SK-N-SH treated with all-trans-retinoic acid at 6 μM for 48 hours (cell line): ENCODE measurements around the gene NGLY1.

ENCODE experiments used
- ATAC-seq: fragments of 200-7000 bp; cut with Tn5 transposase; 3 replicates; pipeline ENCODE4 v1.9.1; 2020; ENCODE audit warnings: mild to moderate bottlenecking, moderate library complexity
- ARNTL ChIP-seq: fragments of 450-650 bp; formaldehyde crosslinking; IDR thresholded peaks from 2 replicates; pipeline ENCODE4 v1.5.0; 2020; ENCODE audit warnings: low read depth, mild to moderate bottlenecking, moderate library complexity, borderline replicate concordance
- BACH2 ChIP-seq: fragments of 250-450 bp; sonication (Bioruptor Pico); IDR thresholded peaks from 2 replicates; pipeline ENCODE4 v1.9.0; 2021; ENCODE audit warnings: mild to moderate bottlenecking, borderline replicate concordance
- CSDC2 ChIP-seq: fragments of 250-450 bp; sonication (Bioruptor Pico); IDR thresholded peaks from 2 replicates; pipeline ENCODE4 v1.5.0; 2020; ENCODE audit warnings: mild to moderate bottlenecking, moderate library complexity
- ESRRG ChIP-seq: fragments of 250-450 bp; sonication (Bioruptor Pico); IDR thresholded peaks from 2 replicates; pipeline ENCODE4 v1.6.1; 2021; ENCODE audit warnings: mild to moderate bottlenecking
- GLIS3 ChIP-seq: fragments of 250-450 bp; sonication (Bioruptor Pico); IDR thresholded peaks from 2 replicates; pipeline ENCODE4 v1.5.0; 2020; ENCODE audit warnings: mild to moderate bottlenecking, moderate library complexity
- ISL1 ChIP-seq: fragments of 250-450 bp; sonication (Bioruptor Pico); IDR thresholded peaks from 2 replicates; pipeline ENCODE4 v2.1.2; 2022; ENCODE audit warnings: mild to moderate bottlenecking, moderate library complexity
- OSR1 ChIP-seq: fragments of 250-450 bp; sonication (Bioruptor Pico); IDR thresholded peaks from 2 replicates; pipeline ENCODE4 v1.8.0; 2022; ENCODE audit warnings: moderate library complexity, mild to moderate bottlenecking, inconsistent platforms
- PPARA ChIP-seq: fragments of 250-450 bp; sonication (Bioruptor Pico); IDR thresholded peaks from 2 replicates; pipeline ENCODE4 v1.5.0; 2020; ENCODE audit warnings: mild to moderate bottlenecking, borderline replicate concordance
- RARB ChIP-seq: fragments of 250-450 bp; sonication (Bioruptor Pico); IDR thresholded peaks from 2 replicates; pipeline ENCODE4 v1.8.0; 2021; ENCODE audit warnings: mild to moderate bottlenecking, moderate library complexity
- SNAI2 ChIP-seq: fragments of 250-450 bp; sonication (Bioruptor Pico); IDR thresholded peaks from 2 replicates; pipeline ENCODE4 v1.5.0; 2020; ENCODE audit warnings: mild to moderate bottlenecking, moderate library complexity
- TCF4 ChIP-seq: fragments of 250-450 bp; sonication (Bioruptor Pico); IDR thresholded peaks from 2 replicates; pipeline ENCODE4 v1.8.0; 2021; ENCODE audit warnings: mild to moderate bottlenecking, moderate library complexity, borderline replicate concordance
- ZC3H10 ChIP-seq: fragments of 250-450 bp; sonication (Bioruptor Pico); IDR thresholded peaks from 2 replicates; pipeline ENCODE4 v1.5.1; 2021; ENCODE audit warnings: mild to moderate bottlenecking, moderate library complexity
- ZFP30 ChIP-seq: fragments of 450-650 bp; formaldehyde crosslinking; IDR thresholded peaks from 2 replicates; pipeline ENCODE4 v1.5.0; 2022; ENCODE audit warnings: mild to moderate bottlenecking, moderate library complexity
- ZNF565 ChIP-seq: fragments of 450-650 bp; formaldehyde crosslinking; conservative IDR thresholded peaks from 2 replicates; pipeline ENCODE4 v1.5.0; 2020; ENCODE audit warnings: low read depth, mild to moderate bottlenecking, moderate library complexity
- ZNF70 ChIP-seq: fragments of 450-650 bp; formaldehyde crosslinking; IDR thresholded peaks from 2 replicates; pipeline ENCODE4 v1.5.0; 2020; ENCODE audit warnings: mild to moderate bottlenecking, moderate library complexity
- ZNF8 ChIP-seq: fragments of 450-650 bp; formaldehyde crosslinking; IDR thresholded peaks from 2 replicates; pipeline ENCODE4 v1.5.0; 2020; ENCODE audit warnings: mild to moderate bottlenecking, moderate library complexity
- TF ChIP-seq, protein P1 (sequence below): fragments of 250-450 bp; sonication (Bioruptor Pico); IDR thresholded peaks from 2 replicates; pipeline ENCODE4 v1.8.0; 2020; ENCODE audit warnings: mild to moderate bottlenecking, moderate library complexity, borderline replicate concordance
- TF ChIP-seq, protein P2 (sequence below): fragments of 250-450 bp; sonication (Bioruptor Pico); IDR thresholded peaks from 2 replicates; pipeline ENCODE4 v1.5.1; 2020; ENCODE audit warnings: low read depth, mild to moderate bottlenecking, moderate library complexity
- TF ChIP-seq, protein P3 (sequence below): fragments of 250-450 bp; sonication (Bioruptor Pico); IDR thresholded peaks from 2 replicates; pipeline ENCODE4 v1.5.1; 2021; ENCODE audit warnings: mild to moderate bottlenecking, moderate library complexity
- TF ChIP-seq, protein P4 (sequence below): fragments of 250-450 bp; sonication (Bioruptor Pico); IDR thresholded peaks from 2 replicates; pipeline ENCODE4 v1.8.0; 2021; ENCODE audit warnings: low read depth, mild to moderate bottlenecking, moderate library complexity, borderline replicate concordance
- TF ChIP-seq, protein P5 (sequence below): fragments of 250-450 bp; sonication (Bioruptor Pico); IDR thresholded peaks from 2 replicates; pipeline ENCODE4 v1.5.0; 2020; ENCODE audit warnings: mild to moderate bottlenecking, moderate library complexity

The NGLY1 gene

DNA sequence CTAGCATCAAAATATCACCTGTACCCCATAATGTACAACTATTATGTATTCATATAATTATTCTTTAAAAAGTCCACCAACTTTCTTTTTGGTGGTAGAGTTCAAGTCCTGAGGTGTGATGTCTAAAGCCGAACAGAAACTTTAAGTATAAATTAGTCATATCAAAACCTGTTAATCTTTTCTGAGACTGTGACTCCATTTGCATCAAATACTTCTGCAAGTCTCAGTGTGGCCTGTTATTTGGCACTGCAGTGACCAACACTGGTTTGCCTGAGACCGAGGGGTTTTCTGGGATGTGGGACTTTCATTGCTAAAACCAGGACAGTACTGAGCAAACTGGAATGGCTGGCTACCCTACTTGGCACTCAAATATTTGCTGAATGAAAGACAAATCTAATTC lies 7.3 kb downstream of the NGLY1 start:
- no peak for ATAC-seq
- no peak for TF ChIP-seq ISL1
- no peak for TF ChIP-seq RARB (CRISPR knock-in tag)
- TF ChIP-seq ZC3H10 (CRISPR knock-in tag), result no peak
- TF ChIP-seq ESRRG (CRISPR knock-in tag), result no peak

DNA sequence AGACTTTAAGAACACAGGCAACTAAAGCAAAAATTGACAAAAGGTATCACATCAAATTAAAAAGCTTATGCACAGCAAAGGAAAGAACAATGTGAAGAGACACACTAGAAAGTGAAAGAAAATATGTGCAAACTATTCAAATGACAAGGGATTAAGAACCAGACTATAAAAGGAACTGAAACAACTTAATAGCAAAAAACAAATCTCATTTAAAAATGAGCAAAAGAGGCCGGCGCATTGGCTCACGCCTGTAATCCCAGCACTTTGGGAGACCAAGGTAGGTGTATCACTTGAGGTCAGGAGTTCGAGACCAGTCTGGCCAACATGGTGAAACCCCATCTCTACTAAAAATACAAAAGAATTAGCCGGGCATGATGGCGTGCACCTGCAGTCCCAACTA lies 14.4 kb downstream of the NGLY1 start:
- no peak for TF ChIP-seq BACH2 (CRISPR knock-in tag)
- TF ChIP-seq ARNTL (CRISPR knock-in tag), result no peak
- no peak for TF ChIP-seq RARB (CRISPR knock-in tag)
- TF ChIP-seq SNAI2 (CRISPR knock-in tag), result no peak
- TF ChIP-seq, protein P1, sequence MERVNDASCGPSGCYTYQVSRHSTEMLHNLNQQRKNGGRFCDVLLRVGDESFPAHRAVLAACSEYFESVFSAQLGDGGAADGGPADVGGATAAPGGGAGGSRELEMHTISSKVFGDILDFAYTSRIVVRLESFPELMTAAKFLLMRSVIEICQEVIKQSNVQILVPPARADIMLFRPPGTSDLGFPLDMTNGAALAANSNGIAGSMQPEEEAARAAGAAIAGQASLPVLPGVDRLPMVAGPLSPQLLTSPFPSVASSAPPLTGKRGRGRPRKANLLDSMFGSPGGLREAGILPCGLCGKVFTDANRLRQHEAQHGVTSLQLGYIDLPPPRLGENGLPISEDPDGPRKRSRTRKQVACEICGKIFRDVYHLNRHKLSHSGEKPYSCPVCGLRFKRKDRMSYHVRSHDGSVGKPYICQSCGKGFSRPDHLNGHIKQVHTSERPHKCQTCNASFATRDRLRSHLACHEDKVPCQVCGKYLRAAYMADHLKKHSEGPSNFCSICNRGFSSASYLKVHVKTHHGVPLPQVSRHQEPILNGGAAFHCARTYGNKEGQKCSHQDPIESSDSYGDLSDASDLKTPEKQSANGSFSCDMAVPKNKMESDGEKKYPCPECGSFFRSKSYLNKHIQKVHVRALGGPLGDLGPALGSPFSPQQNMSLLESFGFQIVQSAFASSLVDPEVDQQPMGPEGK, result no peak
- TF ChIP-seq ZNF70 (CRISPR knock-in tag), result no peak
- TF ChIP-seq, protein P2, sequence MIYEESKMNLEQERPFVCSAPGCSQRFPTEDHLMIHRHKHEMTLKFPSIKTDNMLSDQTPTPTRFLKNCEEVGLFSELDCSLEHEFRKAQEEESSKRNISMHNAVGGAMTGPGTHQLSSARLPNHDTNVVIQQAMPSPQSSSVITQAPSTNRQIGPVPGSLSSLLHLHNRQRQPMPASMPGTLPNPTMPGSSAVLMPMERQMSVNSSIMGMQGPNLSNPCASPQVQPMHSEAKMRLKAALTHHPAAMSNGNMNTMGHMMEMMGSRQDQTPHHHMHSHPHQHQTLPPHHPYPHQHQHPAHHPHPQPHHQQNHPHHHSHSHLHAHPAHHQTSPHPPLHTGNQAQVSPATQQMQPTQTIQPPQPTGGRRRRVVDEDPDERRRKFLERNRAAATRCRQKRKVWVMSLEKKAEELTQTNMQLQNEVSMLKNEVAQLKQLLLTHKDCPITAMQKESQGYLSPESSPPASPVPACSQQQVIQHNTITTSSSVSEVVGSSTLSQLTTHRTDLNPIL (CRISPR knock-in tag), result no peak
- no peak for TF ChIP-seq ESRRG (CRISPR knock-in tag)
- TF ChIP-seq GLIS3, result no peak

DNA sequence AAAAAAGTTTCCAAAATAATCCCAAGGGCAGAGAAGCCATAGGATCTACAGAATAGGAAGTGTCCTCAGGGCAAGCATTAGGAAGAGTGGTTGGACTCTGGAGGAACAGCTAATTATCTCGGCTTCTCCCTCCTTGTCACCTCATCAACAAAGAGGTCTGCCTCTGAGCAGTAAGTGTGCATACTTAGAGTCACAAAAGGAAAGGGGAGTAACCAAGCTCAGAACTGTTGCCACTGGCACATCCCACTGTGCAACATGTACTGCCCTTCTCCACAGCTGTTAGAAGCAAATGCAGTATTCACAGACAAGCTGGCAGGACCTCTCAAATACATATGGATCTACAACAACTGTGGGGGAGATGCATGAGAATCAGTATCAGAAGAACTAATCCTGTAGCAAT lies 31.5 kb downstream of the NGLY1 start:
- ATAC-seq, result no peak
- TF ChIP-seq, protein P1, result no peak
- no peak for TF ChIP-seq OSR1 (CRISPR knock-in tag)
- TF ChIP-seq, protein P3, sequence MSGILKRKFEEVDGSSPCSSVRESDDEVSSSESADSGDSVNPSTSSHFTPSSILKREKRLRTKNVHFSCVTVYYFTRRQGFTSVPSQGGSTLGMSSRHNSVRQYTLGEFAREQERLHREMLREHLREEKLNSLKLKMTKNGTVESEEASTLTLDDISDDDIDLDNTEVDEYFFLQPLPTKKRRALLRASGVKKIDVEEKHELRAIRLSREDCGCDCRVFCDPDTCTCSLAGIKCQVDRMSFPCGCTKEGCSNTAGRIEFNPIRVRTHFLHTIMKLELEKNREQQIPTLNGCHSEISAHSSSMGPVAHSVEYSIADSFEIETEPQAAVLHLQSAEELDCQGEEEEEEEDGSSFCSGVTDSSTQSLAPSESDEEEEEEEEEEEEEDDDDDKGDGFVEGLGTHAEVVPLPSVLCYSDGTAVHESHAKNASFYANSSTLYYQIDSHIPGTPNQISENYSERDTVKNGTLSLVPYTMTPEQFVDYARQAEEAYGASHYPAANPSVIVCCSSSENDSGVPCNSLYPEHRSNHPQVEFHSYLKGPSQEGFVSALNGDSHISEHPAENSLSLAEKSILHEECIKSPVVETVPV (CRISPR knock-in tag), result no peak

More for the DNA sequence above, 14.4 kb downstream of the NGLY1 start:
- ATAC-seq, result no peak

DNA sequence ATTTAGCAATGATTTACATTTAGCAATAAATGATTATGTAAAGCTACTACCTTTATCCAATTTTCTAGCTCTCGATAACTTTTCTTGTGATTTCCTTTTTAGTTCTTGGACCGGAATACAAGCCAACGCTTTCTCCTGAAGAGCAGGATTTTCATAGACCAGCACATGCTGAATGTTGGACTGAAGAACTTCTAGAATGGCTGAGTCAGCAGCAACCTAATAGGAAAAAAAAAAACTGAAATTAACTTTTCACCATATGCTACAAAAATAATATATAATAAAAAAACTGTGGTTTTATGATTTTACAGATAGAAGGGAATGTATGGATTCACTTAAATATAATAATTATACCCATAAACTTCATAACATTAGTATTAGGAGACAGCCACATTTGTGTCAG lies 32.2 kb downstream of the NGLY1 start:
- ATAC-seq, result no peak
- TF ChIP-seq ZNF565 (CRISPR knock-in tag), result no peak
- TF ChIP-seq SNAI2 (CRISPR knock-in tag), result no peak

DNA sequence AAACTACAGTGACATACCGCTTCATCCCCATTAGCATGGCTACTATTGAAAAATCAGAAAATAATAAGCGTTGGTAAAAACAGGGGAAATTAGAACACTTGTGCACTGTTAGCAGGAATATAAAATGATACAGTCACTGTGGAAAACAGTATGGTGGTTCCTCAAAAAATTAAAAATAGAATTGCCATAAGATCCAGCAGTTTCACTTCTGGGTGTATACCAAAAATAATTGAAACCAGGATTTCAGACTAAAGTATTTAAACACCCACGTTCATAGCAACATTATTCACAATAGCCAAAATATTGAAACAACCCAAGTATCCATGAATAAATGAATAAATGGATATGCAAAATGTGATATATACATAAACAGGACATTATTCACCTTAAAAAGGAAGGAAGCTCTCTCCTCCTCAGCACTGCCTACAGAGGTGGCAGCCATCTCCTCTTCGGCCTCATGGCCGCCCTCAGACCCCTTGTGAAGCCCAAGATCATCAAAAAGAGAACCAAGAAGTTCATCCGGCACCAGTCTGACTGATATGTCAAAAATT lies 34.1 kb downstream of the NGLY1 start:
- ATAC-seq, result no peak
- TF ChIP-seq, protein P2 (CRISPR knock-in tag), result no peak
- TF ChIP-seq ZNF70 (CRISPR knock-in tag) (no peak), PPARA (CRISPR knock-in tag) (no peak), ISL1 (no peak), ZNF8 (CRISPR knock-in tag) (no peak), BACH2 (CRISPR knock-in tag) (no peak), CSDC2 (no peak), TCF4 (CRISPR knock-in tag) (no peak), ZNF565 (CRISPR knock-in tag) (no peak), ZFP30 (no peak)
- TF ChIP-seq, protein P3 (CRISPR knock-in tag), result no peak
- TF ChIP-seq, protein P4, sequence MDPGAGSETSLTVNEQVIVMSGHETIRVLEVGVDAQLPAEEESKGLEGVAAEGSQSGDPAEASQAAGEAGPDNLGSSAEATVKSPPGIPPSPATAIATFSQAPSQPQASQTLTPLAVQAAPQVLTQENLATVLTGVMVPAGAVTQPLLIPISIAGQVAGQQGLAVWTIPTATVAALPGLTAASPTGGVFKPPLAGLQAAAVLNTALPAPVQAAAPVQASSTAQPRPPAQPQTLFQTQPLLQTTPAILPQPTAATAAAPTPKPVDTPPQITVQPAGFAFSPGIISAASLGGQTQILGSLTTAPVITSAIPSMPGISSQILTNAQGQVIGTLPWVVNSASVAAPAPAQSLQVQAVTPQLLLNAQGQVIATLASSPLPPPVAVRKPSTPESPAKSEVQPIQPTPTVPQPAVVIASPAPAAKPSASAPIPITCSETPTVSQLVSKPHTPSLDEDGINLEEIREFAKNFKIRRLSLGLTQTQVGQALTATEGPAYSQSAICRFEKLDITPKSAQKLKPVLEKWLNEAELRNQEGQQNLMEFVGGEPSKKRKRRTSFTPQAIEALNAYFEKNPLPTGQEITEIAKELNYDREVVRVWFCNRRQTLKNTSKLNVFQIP (CRISPR knock-in tag), result no peak
- TF ChIP-seq, protein P5, sequence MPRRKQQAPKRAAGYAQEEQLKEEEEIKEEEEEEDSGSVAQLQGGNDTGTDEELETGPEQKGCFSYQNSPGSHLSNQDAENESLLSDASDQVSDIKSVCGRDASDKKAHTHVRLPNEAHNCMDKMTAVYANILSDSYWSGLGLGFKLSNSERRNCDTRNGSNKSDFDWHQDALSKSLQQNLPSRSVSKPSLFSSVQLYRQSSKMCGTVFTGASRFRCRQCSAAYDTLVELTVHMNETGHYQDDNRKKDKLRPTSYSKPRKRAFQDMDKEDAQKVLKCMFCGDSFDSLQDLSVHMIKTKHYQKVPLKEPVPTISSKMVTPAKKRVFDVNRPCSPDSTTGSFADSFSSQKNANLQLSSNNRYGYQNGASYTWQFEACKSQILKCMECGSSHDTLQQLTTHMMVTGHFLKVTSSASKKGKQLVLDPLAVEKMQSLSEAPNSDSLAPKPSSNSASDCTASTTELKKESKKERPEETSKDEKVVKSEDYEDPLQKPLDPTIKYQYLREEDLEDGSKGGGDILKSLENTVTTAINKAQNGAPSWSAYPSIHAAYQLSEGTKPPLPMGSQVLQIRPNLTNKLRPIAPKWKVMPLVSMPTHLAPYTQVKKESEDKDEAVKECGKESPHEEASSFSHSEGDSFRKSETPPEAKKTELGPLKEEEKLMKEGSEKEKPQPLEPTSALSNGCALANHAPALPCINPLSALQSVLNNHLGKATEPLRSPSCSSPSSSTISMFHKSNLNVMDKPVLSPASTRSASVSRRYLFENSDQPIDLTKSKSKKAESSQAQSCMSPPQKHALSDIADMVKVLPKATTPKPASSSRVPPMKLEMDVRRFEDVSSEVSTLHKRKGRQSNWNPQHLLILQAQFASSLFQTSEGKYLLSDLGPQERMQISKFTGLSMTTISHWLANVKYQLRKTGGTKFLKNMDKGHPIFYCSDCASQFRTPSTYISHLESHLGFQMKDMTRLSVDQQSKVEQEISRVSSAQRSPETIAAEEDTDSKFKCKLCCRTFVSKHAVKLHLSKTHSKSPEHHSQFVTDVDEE, result no peak
